Measurements from ENCODE around the gene OVCH1.
"Not testable (repeated sequence)": the region's sequence is repeated elsewhere in the genome, so short reads cannot be mapped to it uniquely, and the experiment has no call there.

The OVCH1 gene

GRCh38 chr12:29405561-29405960 lies 91.9 kb downstream of the OVCH1 start:
- DNase-seq, result no peak

GRCh38 chr12:29403991-29404390 lies 93.5 kb downstream of the OVCH1 start:
- no peak for DNase-seq

DNA sequence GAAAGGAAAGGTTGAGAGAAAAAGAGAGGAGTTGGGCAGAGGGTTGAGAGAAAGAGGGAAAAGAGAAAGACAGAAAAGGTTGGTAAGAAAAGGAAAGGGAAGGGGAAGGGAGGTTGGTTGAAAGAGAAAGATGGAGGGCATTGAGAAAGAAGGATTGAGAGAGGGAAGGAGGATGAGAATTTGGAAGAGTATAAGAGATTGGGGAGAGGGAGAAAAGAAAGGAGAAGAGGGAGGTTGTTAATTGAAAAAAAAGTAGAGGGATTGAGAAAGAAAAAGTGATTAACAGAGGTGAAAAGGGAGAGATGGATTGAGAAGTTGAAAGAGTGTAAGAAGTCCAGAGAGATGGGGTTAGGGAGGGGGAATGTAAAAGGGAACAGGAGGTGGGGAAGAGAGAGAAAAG lies 95.0 kb downstream of the OVCH1 start:
- no peak for DNase-seq

GRCh38 chr12:29398495-29398894 lies 99.0 kb downstream of the OVCH1 start:
- no peak for DNase-seq

DNA sequence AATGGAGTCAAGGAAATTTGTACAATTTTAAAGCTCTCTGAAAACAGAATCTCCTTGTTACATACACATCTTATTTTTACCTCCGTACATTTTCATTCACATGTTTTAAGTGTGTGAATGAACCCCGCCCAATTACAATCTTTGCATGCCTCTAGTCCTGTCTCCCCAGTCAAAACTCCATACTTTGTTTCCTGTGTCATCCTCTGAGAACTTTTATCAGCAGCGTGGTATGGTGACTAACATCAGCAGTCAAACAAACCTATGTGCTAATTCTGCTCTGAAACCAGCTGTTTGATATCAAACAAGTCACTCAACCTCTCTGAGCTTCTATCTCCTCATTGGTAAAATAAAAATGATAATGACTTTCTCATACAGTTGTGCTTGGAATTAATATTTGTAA lies 100.7 kb downstream of the OVCH1 start:
- no peak for DNase-seq

DNA sequence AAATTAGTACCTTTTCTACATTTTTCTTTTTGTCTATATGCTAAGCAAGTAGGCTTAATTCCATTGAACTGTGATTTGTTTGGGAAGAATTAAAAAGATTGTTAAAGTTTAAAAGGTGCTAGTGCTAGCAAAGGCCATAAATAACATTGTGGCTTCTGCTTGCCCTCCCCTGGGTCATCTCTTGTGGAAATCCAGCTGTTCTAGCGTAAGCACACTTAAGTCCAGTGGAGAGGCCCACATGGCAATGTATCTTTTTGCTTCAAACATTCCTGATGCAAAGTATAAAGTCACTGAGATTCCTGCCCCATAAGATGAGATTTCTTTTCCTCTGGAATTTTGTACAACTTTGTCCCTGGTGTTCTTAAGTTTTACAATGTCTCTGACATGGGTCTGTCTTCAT lies 102.1 kb downstream of the OVCH1 start:
- no peak for DNase-seq

- DNase-seq, result not testable (repeated sequence)
Measured at GRCh38 chr12:29390419-29390818, 107.1 kb downstream of the OVCH1 start.

DNA sequence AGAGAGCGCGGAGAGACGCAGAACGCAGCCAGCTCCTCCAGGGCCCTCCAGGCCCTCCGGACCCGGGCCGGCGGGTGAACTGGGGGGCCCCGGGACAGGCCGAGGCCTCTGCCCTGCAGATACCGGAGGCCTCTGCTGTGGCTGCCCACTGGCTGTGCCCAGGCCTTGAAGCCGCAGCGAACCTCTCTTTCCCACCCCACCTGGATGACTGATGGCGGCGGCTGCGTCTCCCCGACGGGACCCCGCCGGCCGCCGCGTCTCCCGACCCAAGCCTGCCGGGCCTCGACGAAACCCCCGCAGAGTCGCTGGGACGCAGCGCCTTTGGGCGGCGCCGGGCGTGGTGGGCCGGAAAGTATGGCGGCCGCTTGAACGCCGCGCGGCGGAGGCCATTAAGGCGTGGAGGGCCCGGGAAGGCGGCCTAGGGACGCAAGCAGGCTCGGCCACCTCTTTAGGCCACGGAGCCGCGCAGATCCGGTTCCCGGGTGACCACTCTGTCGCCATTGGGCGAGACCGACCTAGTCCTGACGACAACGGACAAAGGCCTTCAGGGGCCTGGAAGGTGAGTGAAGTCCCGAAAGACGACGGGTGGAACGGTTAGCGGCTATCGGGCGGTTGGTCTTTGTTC lies 108.1 kb downstream of the OVCH1 start:
- DNase-seq, result no peak

GRCh38 chr12:29386084-29386680 lies 111.3 kb downstream of the OVCH1 start:
- not testable (repeated sequence) for DNase-seq

GRCh38 chr12:29385194-29385593 lies 112.3 kb downstream of the OVCH1 start:
- DNase-seq, result not testable (repeated sequence)

- no peak for DNase-seq
Measured at GRCh38 chr12:29382251-29382650, 115.2 kb downstream of the OVCH1 start.

- DNase-seq, result peak; percentile 98
Measured at GRCh38 chr12:29380536-29381523, 116.7 kb downstream of the OVCH1 start, which contains the start of gene ERGIC2. Gene ERGIC2 (minus strand): TSS chr12:29381172. CDS start chr12:29371633, 9,539 bp downstream.

Measured in DMS79 (cell line).